Activated naive CD8-positive, alpha-beta T cell treated with anti-CD3 and anti-CD28 coated beads, Interleukin-2, amount 50 U/mL, for 24 hours (primary cell): ENCODE measurements around the gene EYS.

Experiments
- ATAC-seq: fragments of 150-1000 bp; cut with Tn5 transposase; one replicate; pipeline ENCODE4 v1.10.0; 2021
- DNase-seq: peaks from one replicate; pipeline ENCODE4 v3.0.0; 2021
- H3K27ac Mint-ChIP-seq: one replicate; pipeline ENCODE4 v1.8.0; 2021; ENCODE audit warnings: mild to moderate bottlenecking, mixed read lengths
- H3K27me3 Mint-ChIP-seq: one replicate; pipeline ENCODE4 v1.8.0; 2021; ENCODE audit warnings: mixed read lengths
- H3K36me3 Mint-ChIP-seq: one replicate; pipeline ENCODE4 v1.8.0; 2021; ENCODE audit warnings: low read depth, mixed read lengths
- H3K4me1 Mint-ChIP-seq: one replicate; pipeline ENCODE4 v1.8.0; 2021; ENCODE audit warnings: mixed read lengths
- H3K4me3 Mint-ChIP-seq: one replicate; pipeline ENCODE4 v1.8.0; 2021; ENCODE audit warnings: mild to moderate bottlenecking, moderate library complexity, mixed read lengths
- H3K9me3 Mint-ChIP-seq: one replicate; pipeline ENCODE4 v1.8.0; 2021; ENCODE audit warnings: mixed read lengths

The EYS gene

DNA sequence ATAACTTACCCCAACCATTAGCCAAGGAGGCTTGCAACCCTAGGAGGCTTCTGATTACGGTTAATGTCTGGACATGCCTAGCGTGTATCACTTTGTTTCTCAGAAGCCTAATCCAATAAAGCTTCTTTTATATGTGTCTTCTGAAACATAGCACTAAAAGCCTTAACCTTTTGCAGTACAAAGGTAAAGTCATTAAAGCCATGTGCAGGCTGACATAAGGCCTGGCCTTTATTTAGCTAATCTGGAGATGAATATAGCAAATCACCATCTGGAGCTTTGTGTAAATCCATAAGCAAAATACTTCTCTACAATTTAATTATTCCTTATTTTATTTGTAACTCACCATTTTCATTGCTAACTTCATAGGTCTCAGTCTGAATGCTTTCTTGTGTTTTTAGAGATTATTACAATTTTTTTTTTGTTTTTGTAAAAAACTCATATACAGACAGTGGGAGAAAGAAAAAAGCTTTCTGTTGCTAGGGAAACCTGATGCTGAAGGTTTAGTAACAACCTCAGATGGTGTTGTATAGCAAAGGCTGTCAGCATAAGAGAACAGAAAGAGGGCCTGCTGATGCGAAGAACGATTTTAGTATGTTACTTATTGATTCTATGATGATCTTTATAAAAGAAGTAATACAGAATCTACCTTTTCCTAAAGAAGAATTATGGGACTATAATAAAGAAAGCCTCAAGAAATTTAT is at the start of gene EYS:
Gene EYS, minus strand, starts transcription at position 101 of the 701 bp plus-strand sequence. CDS start 211,816 bp downstream, outside the sequence.
- H3K9me3 Mint-ChIP-seq, result peaks cover 8% of the 10 kb centered on the region
- no peaks in the 10 kb centered on the region for H3K27me3 Mint-ChIP-seq
- no peaks in the 10 kb centered on the region for H3K4me1 Mint-ChIP-seq

DNA sequence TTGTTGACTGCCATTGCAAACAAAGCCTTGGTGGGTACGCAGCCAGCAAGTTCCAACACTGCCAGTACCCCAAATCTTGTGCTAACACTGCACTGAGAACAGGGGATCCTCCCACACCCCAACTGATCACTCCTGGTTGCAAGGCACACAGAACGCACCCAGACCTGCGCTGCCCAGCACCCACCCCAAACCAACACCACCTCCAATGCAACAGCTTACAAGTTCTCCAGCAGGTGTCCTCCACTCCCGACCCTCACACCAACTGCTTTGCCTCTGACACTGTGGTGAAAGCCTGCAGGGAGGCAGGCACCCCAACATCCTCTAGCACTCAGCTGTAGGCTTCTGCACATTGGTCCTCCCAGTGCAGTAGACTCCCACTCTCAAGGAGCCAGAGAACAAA is 39.3 kb upstream of the EYS start:
- DNase-seq (no peak), ATAC-seq (no peak)
- no peak overlapping the region for H3K27ac Mint-ChIP-seq
- no peak overlapping the region for H3K4me3 Mint-ChIP-seq
- peaks cover 23% of the 10 kb centered on the region for H3K9me3 Mint-ChIP-seq
- H3K4me1 Mint-ChIP-seq, result no peaks in the 10 kb centered on the region
- no peaks in the 10 kb centered on the region for H3K36me3 Mint-ChIP-seq
- no peaks in the 10 kb centered on the region for H3K27me3 Mint-ChIP-seq

More for the DNA sequence above, at the start of gene EYS:
- ATAC-seq, result no peak
- H3K36me3 Mint-ChIP-seq, result no peaks in the 10 kb centered on the region
- H3K27ac Mint-ChIP-seq, result no peak within 1 kb of the TSS
- H3K4me3 Mint-ChIP-seq, result no peak within 1 kb of the TSS
- no peak for DNase-seq

DNA sequence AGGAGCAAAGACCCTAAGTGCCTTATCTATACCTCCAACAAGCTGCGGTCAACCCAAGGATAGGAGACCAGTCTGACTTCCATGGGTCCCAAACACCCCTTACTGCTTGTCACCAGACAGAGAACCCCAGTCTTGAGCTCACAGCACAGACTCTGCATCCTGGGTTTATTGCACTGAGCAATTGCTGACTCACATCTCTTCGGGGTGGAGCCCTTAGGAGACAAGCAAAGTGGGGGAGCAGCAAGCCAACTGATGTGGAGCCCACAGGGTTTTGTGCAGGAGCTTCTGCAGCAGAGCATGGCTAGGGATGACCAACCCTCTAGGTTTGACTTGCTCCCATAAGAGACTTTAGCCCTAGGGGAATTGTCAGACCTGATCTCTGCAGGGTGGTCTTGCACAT is 38.6 kb upstream of the EYS start:
- Mint-ChIP-seq H3K36me3 (no peaks in the 10 kb centered on the region), H3K4me1 (no peaks in the 10 kb centered on the region), H3K27me3 (no peaks in the 10 kb centered on the region), H3K27ac (no peak overlapping the region), H3K4me3 (no peak overlapping the region), H3K9me3 (peaks cover 27% of the 10 kb centered on the region)
- DNase-seq (no peak), ATAC-seq (no peak)

DNA sequence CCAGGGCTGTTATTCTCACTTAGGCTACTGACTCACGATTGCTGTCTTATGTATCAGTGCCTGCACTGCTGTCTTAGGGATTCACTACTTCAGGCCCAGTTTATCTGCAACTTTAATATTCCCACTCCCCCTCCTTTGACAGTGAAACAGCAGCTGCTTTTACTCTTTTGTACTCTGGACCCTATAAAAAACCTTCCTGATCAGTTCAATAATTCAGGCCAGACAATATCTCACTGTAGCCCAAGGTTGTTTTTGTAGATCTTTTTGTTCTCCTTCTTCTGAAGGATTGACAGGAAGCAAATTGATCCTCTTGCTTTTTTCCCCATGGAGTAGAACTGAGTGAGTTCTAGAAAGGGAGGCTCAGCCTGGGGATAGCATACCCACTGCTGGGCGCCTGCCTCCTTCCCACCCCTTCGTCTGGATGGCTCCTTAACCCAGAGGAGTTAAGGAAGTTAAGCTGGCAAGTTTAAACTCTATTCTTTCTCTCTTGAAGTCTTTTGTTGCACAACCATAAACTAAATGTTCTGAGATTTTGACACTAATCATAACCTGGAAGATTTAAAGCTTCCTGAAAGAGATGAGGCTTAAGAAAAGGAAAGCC is 22.0 kb upstream of the EYS start:
- no peaks in the 10 kb centered on the region for H3K36me3 Mint-ChIP-seq

DNA sequence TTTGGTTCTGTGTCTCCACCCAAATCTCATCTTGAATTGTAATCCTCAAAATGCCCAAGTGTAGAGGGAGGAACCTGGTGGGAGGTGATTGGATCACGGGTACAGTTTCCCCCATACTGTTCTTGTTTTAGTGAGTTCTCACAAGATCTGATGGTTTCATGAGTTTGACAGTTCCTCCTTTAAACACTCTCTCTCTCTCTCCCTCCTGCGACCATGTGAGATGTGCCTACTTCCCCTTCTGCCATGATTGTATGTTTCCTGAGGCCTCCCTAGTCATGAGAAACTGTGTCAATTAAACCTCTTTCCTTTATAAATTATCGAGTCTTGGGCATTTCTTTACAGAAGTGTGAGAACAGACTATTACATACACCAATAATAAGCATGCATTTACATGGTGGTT is 12.1 kb upstream of the EYS start:
- Mint-ChIP-seq H3K4me1 (no peaks in the 10 kb centered on the region), H3K4me3 (no peak overlapping the region), H3K9me3 (peaks cover 21% of the 10 kb centered on the region), H3K36me3 (no peaks in the 10 kb centered on the region), H3K27ac (no peak overlapping the region), H3K27me3 (no peaks in the 10 kb centered on the region)
- DNase-seq (no peak), ATAC-seq (no peak)

More for the DNA sequence above, 22.0 kb upstream of the EYS start:
- DNase-seq (no peak), ATAC-seq (no peak)
- Mint-ChIP-seq H3K9me3 (peaks cover 11% of the 10 kb centered on the region), H3K4me1 (no peaks in the 10 kb centered on the region), H3K27me3 (no peaks in the 10 kb centered on the region), H3K27ac (no peak overlapping the region), H3K4me3 (no peak overlapping the region)

DNA sequence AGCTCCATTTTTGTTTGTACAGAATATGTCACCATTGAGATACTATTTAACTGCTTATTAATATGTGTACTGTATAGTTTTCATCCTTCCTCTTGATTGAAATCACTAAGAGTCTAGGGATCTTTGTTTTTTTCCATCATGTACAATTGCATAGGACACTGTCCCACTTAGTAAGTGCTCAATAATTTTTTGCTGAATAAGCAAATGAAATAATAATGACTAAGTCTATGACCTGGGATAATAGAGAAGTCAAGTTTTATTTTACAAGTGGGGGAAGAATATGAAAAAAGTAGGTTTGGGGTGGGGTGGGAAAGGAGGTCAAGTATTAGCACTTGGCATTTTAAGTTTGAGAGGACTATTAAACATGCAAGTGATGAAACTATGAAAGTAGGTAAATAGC is 4.5 kb upstream of the EYS start:
- H3K4me1 Mint-ChIP-seq, result no peaks in the 10 kb centered on the region
- peaks cover 20% of the 10 kb centered on the region for H3K9me3 Mint-ChIP-seq
- no peaks in the 10 kb centered on the region for H3K27me3 Mint-ChIP-seq
- no peak for ATAC-seq
- H3K4me3 Mint-ChIP-seq, result no peak overlapping the region
- H3K27ac Mint-ChIP-seq, result no peak overlapping the region
- no peaks in the 10 kb centered on the region for H3K36me3 Mint-ChIP-seq
- DNase-seq, result no peak

DNA sequence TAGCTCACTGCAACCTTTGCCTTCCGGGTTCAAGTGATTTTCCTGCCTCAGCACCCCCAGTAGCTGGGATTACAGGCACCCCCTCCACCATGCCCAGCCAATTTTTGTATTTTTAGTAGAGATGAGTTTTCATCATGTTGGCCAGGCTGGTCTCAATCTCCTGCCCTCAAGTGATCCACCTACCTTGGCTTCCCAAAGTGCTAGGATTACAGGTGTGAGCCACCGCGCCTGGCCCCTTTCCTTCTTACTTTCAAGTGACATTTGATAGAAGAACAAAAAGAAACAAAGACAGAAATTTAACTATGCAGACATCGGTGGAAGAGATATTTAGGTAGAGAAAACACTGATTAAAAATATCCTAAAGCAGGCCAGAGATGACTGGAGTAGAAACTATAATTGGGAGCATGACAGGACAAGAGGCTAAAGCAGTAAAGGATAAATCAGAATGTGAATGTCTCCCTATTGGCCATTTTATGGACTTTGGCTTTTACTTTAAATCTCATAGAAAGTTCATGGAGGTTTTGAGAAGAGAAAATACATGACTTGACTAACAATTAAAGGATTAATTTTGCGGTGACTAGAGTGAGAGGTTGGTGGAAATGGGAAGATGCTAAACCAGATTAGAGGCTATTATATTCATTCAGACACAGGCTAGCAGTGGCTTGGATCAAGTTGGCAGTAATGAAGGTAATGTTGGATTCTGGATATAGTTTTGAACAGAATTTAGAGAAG is 2.2 kb upstream of the EYS start:
- Mint-ChIP-seq H3K36me3 (no peaks in the 10 kb centered on the region), H3K4me1 (no peaks in the 10 kb centered on the region), H3K27me3 (no peaks in the 10 kb centered on the region), H3K9me3 (peaks cover 12% of the 10 kb centered on the region), H3K4me3 (no peak overlapping the region), H3K27ac (no peak overlapping the region)
- ATAC-seq, result no peak
- no peak for DNase-seq

DNA sequence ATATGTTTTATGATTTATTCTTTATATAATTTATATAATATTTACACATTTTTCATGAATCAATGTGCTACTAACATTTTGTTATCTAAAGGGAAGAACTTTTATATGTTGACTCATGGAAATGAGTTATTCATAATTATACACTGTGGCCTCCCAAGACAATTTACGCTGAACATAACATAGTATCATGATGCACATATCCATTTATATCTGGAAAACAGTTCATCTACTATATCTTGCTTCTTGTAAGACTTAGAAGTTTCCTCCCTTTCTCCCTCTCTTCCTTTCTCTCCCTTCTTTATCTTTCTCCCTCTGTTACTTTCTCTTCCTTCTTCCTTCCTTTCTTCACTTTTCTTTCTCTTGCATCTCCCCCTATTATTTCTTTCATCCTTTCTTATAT is 1.1 kb upstream of the EYS start:
- H3K4me1 Mint-ChIP-seq, result no peaks in the 10 kb centered on the region
- ATAC-seq, result no peak

DNA sequence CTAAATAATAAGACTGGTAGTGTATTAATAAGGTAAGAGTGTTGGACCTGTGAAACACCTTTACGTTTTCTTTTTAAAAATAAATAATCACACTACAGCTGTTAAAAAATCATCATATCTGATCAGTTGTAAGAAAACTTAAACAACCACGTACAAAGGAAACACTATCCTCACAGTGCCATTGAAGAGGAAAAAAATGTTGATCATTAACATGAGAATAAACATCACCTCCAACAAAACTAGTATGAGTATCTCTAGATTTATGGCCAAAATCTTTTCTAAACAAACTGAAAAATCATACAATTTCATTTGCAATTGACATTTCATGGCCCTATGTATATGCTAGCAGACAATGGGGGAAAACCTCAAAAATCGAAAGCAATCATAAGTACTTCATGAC is 590 bp downstream of the EYS start:
- no peak for ATAC-seq
- Mint-ChIP-seq H3K27me3 (no peaks in the 10 kb centered on the region), H3K9me3 (peaks cover 3% of the 10 kb centered on the region), H3K4me1 (no peaks in the 10 kb centered on the region), H3K4me3 (no peak overlapping the region), H3K36me3 (no peaks in the 10 kb centered on the region), H3K27ac (no peak overlapping the region)
- no peak for DNase-seq

More for the DNA sequence above, 1.1 kb upstream of the EYS start:
- Mint-ChIP-seq H3K4me3 (no peak overlapping the region), H3K9me3 (peaks cover 8% of the 10 kb centered on the region), H3K27ac (no peak overlapping the region), H3K36me3 (no peaks in the 10 kb centered on the region), H3K27me3 (no peaks in the 10 kb centered on the region)
- DNase-seq, result no peak

DNA sequence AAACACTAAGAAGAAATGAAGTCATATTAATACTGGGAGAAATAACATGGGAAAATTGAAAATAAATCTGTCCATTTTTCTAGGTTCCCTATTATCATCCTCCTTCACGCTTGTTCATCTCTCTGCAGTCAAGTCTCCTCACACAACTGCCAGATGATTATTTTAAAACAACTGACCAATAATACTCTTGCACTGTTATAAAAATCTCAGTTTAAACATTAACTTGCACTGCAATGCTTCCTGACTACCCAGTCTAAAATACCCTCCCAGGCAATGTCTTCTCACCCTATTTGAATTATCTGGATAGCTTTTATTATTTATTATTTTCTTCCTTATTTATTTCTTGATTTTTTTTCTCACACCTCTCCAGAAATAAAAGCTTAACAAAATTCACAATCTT is 5.7 kb downstream of the EYS start:
- H3K4me1 Mint-ChIP-seq, result no peaks in the 10 kb centered on the region
- H3K27me3 Mint-ChIP-seq, result no peaks in the 10 kb centered on the region
- ATAC-seq (no peak), DNase-seq (no peak)
- no peak overlapping the region for H3K27ac Mint-ChIP-seq
- H3K9me3 Mint-ChIP-seq, result peaks cover 8% of the 10 kb centered on the region
- H3K4me3 Mint-ChIP-seq, result no peak overlapping the region
- H3K36me3 Mint-ChIP-seq, result no peaks in the 10 kb centered on the region

DNA sequence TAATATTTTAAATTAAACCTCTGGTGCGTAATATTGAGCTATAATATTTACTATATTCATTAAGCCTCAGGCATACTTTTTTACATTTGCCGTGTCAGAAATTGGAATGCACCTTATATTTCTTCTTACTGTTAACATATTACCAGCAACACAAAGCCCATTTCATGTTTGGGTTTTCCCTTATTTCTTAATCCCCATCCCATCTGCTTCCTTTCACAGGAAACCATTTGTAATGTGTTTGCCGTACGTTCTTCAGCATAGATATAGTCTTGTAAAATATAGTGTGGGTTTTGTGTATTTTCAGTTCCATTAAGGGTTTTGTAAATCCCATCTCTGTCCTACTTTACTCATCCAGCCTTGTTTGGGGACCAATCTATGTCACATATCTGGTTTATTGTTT is 6.5 kb downstream of the EYS start:
- H3K36me3 Mint-ChIP-seq, result no peaks in the 10 kb centered on the region
- DNase-seq (no peak), ATAC-seq (no peak)
- H3K9me3 Mint-ChIP-seq, result peaks cover 8% of the 10 kb centered on the region
- H3K4me3 Mint-ChIP-seq, result no peak overlapping the region
- no peak overlapping the region for H3K27ac Mint-ChIP-seq
- no peaks in the 10 kb centered on the region for H3K4me1 Mint-ChIP-seq
- no peaks in the 10 kb centered on the region for H3K27me3 Mint-ChIP-seq

DNA sequence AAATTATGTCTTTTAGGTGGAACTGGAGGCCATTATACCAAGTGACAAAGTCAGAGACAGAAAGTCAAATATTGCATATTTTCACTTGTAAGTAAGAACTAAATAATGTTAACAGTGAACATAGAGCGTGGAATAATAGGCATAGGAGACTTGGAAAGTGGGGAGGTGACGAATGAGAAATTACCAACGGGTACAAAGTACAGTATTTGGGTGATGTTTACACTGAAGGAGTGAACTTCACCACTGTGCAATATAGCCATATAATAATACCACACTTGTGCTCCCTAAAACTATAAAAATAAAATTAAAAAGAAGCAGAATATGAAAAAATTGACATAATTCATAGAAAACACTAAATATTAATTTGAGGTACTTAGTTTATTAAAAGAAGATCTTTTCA is 14.9 kb downstream of the EYS start:
- no peak overlapping the region for H3K27ac Mint-ChIP-seq
- H3K9me3 Mint-ChIP-seq, result peaks cover 4% of the 10 kb centered on the region
- ATAC-seq (no peak), DNase-seq (no peak)
- H3K27me3 Mint-ChIP-seq, result no peaks in the 10 kb centered on the region
- no peaks in the 10 kb centered on the region for H3K4me1 Mint-ChIP-seq
- no peaks in the 10 kb centered on the region for H3K36me3 Mint-ChIP-seq
- no peak overlapping the region for H3K4me3 Mint-ChIP-seq

DNA sequence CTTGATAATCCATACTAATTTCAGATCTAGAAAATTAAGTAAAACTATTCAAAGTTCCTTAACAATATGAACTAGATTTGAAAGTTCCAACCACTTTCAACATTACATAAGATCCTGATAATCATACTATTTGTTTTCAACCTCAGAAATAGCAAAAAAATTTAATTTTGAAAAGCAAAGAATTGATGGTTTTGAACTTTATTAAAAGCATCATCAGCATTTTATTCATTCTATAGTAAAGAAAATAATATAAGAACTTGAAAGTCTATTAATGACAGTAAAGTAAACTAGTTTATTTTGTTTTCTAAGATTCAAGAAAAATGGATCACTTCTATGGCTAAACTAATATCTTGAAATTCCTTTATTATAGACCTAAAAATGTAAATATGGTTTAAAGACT is 26.8 kb downstream of the EYS start:
- Mint-ChIP-seq H3K4me3 (no peak overlapping the region), H3K27me3 (no peaks in the 10 kb centered on the region), H3K27ac (no peak overlapping the region), H3K4me1 (no peaks in the 10 kb centered on the region), H3K9me3 (peaks cover 19% of the 10 kb centered on the region), H3K36me3 (no peaks in the 10 kb centered on the region)
- DNase-seq (no peak), ATAC-seq (no peak)

DNA sequence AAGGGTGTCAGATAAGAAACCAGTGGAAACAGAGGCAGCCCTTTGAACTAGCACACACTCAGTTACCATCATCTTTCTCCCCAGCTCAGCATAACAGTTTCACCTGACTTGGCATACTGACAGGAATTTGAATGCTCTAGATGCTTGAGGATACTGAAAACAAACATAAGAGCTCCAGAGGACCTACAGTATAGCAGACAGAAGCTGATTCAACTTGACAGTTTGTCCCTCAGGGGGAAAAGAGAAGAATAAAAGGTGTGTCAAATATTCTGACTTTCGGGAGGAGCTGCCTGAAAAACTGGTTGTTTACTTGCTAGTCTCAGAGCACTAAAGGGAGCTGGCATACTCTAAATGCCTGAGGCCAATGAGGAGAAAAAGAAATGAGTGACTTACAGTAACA is 35.1 kb downstream of the EYS start:
- no peak for DNase-seq
- H3K36me3 Mint-ChIP-seq, result no peaks in the 10 kb centered on the region
- no peak for ATAC-seq
- no peak overlapping the region for H3K27ac Mint-ChIP-seq
- H3K9me3 Mint-ChIP-seq, result peaks cover 35% of the 10 kb centered on the region
- H3K4me1 Mint-ChIP-seq, result no peaks in the 10 kb centered on the region
- H3K27me3 Mint-ChIP-seq, result no peaks in the 10 kb centered on the region
- no peak overlapping the region for H3K4me3 Mint-ChIP-seq
